BJ (cell line): ENCODE results near the gene TREH. TPM values are rescaled to one million over a fixed set of nuclear protein-coding genes. Genes with fewer than 3 reads are reported as not detected.
"Not testable (repeated sequence)": the region's sequence is repeated elsewhere in the genome, so short reads cannot be mapped to it uniquely, and the experiment has no call there.

Experiments used
- CTCF ChIA-PET: fragments of 350-600 bp; formaldehyde crosslinking; extraction: SDS; loops from one replicate; lab custom pipeline; 2021; ENCODE audit warnings: antibody characterized with exemption, inconsistent platforms; lab: Yijun Ruan, JAX
- POLR2A ChIA-PET: fragments of 300-600 bp; sonication (Branson Sonifier 250); formaldehyde crosslinking; extraction: SDS; loops from one replicate; lab custom pipeline; 2021; ENCODE audit warnings: antibody characterized with exemption; lab: Charles Lee
- DNase-seq: peaks from one replicate; pipeline ENCODE4 v3.0.0-alpha.2; 2011; ENCODE audit warnings: low read depth
- H3K27me3 ChIP-seq: 2 replicates; pipeline ENCODE4 v1.6.0; 2011; ENCODE audit warnings: low read length; ENCODE audit not compliant: control insufficient read depth, insufficient read depth
- H3K36me3 ChIP-seq: 2 replicates; pipeline ENCODE4 v1.5.1; 2011; ENCODE audit warnings: low read length; ENCODE audit not compliant: control insufficient read depth, insufficient read depth
- H3K4me3 ChIP-seq: 2 replicates; pipeline ENCODE4 v1.5.1; 2011; ENCODE audit warnings: low read depth, mild to moderate bottlenecking, control low read depth, low read length
- polyA plus RNA-seq: library from polyadenylated mRNA; depleted of rRNA; stranded (reverse); fragments of >200 nt; gene quantifications from 2 replicates; pipeline ENCODE4 v1.2.3, GENCODE V29; 2011
- TF ChIP-seq, protein P1 (sequence below): IDR thresholded peaks from 2 replicates; pipeline ENCODE4 v1.5.1; 2011; ENCODE audit warnings: low read depth, mild to moderate bottlenecking, control low read depth, inconsistent platforms, low read length, moderate library complexity; ENCODE audit not compliant: insufficient read depth

The TREH gene
- polyA plus RNA-seq, 1 experiment, result not detected

DNA sequence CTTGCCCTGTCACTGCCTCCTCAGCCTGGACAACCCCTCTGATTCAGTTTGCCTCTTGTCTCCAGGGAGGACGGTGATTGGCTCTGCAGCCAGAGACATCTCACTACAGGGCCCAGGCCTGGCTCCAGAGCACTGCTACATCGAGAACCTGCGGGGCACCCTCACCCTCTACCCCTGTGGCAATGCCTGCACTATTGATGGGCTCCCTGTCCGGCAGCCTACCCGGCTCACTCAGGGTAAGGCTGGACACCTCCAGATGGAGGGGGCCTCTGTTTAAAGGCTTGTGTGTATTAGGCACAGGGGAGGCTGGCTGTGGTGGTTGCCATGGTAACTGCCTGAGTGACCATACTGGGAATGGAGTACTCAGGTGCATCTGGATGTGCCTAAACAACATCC is 63.5 kb downstream of the TREH start:
- TF ChIP-seq, protein P1, sequence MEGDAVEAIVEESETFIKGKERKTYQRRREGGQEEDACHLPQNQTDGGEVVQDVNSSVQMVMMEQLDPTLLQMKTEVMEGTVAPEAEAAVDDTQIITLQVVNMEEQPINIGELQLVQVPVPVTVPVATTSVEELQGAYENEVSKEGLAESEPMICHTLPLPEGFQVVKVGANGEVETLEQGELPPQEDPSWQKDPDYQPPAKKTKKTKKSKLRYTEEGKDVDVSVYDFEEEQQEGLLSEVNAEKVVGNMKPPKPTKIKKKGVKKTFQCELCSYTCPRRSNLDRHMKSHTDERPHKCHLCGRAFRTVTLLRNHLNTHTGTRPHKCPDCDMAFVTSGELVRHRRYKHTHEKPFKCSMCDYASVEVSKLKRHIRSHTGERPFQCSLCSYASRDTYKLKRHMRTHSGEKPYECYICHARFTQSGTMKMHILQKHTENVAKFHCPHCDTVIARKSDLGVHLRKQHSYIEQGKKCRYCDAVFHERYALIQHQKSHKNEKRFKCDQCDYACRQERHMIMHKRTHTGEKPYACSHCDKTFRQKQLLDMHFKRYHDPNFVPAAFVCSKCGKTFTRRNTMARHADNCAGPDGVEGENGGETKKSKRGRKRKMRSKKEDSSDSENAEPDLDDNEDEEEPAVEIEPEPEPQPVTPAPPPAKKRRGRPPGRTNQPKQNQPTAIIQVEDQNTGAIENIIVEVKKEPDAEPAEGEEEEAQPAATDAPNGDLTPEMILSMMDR, result no peak
- no peak overlapping the region for H3K4me3 ChIP-seq
- H3K27me3 ChIP-seq, result no peaks in the 10 kb centered on the region
- ChIA-PET CTCF (no interaction called here), POLR2A (no interaction called here)
- H3K36me3 ChIP-seq, result peaks cover 29% of the 10 kb centered on the region
- DNase-seq, result no peak

DNA sequence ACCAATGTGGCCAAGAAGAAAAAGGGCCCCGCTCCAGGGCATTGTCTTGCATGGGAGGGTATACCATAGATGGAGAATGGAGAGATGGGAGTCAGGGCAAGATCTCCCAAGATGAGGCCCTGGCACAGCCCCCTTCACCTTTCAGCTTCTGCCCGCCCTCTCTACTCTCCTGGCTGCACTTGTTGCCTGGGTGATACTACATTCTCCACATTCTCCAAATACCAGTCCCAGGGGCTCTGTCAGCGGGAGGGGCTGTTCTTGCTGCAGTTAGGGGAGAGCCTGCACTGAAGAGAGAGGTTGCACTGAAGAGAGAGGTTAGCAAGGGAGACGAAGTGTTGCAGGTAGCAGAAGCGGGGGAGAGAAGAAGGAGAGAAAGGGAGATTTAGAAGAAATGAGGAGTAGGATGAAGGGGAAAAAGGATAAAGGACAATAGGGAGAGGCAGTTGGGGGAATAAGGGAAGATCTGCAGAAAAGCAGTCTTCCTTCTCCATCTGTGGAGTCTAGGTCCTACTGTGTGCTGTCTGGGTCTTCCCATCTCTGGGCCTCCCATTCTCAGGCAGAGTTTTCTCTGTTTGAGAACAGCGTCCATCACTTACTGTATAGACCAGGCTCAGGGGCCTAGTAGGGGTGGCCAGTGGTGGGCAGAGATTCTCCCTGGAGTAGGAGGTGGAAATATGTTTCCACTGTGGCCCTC is 64.0 kb downstream of the TREH start:
- H3K4me3 ChIP-seq, result no peak overlapping the region
- no peaks in the 10 kb centered on the region for H3K27me3 ChIP-seq
- H3K36me3 ChIP-seq, result peaks cover 26% of the 10 kb centered on the region
- POLR2A ChIA-PET, result no interaction called here
- DNase-seq, result no peak
- TF ChIP-seq, protein P1, result no peak
- CTCF ChIA-PET, result no interaction called here

DNA sequence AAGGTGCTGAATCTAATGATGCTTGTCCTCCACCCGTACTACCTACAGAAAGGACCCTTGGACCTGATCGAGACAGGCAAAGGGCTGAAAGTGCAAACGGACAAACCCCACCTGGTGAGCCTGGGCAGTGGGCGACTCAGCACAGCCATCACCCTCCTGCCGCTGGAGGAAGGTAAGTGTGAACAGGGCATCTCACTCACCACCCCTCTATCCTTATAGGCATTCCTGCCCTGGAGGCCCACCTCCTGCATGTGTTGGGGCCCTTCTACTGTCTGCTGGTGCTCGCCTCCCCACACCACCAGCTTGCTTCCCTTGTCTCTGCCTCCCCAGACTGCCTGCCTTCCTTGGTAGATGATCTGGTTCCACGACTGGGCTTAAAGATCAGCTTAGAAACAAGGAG is 64.9 kb downstream of the TREH start:
- CTCF ChIA-PET, result no interaction called here
- no peak for DNase-seq
- Histone ChIP-seq H3K36me3 (peaks cover 26% of the 10 kb centered on the region), H3K4me3 (no peak overlapping the region), H3K27me3 (no peaks in the 10 kb centered on the region)
- TF ChIP-seq, protein P1, result no peak
- POLR2A ChIA-PET, result no interaction called here

DNA sequence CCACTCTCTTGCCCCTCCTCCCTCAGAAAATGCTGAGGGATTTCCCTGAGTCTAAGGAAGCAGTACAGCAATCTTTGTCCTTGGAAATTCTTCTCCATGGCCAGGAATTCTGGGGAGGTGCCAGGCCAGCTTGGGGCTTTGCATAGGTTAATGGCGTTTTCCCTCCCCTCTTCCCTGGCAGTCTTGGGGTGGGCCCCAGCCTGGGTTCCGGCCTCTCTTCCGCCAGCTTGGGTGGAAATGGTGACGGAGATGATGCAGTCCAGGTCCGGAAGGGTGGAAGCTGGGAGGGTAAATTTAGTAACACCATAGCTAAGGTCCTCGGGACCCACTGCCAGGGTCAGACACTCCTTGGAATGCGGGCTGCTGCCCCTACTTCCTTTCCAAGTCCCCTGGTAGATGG is 67.1 kb downstream of the TREH start:
- Histone ChIP-seq H3K27me3 (no peaks in the 10 kb centered on the region), H3K4me3 (no peak overlapping the region), H3K36me3 (peaks cover 26% of the 10 kb centered on the region)
- ChIA-PET CTCF (interaction anchor here (0.6 to 10.8 kb wide), 8 partner anchors 10 to 479 kb away, joined by 3 to 78 read pairs (median 4); no protein-coding TSS in a partner anchor), POLR2A (interaction anchor here (0.5 kb wide), 1 partner anchor 41 kb away, joined by 4 read pairs; no protein-coding TSS in a partner anchor)
- TF ChIP-seq, protein P1, result no peak
- no peak for DNase-seq

DNA sequence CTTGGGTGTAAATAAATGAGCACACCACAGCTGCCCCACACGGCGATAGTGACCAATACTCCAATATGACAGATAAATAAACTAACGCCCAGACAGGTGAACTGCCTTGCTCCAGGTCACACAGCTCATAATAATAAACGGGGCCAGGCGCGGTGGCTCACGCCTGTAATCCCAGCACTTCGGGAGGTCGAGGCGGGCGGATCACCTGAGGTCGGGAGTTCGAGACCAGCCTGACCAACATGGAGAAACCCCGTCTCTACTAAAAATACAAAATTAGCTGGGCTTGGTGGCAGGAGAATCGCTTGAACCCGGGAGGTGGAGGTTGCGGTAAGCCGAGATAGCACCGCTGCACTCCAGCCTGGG is 68.0 kb downstream of the TREH start:
- DNase-seq, POLR2A ChIA-PET, H3K4me3 ChIP-seq, H3K27me3 ChIP-seq: not testable (repeated sequence)
- CTCF ChIA-PET, result interaction anchor here (0.9 to 10.8 kb wide), 6 partner anchors 8 to 47 kb away, joined by 3 to 78 read pairs (median 6); no protein-coding TSS in a partner anchor
- H3K36me3 ChIP-seq, result peaks cover 22% of the 10 kb centered on the region
